ENCODE measurements around the gene CFAP54. TPM values are rescaled to one million over a fixed set of nuclear protein-coding genes. Genes with fewer than 3 reads are reported as not detected.
A peak's percentile ranks its signal among the peaks of the same experiment; 100 is the strongest.

CFAP54 gene
- total and polyA plus RNA-seq, 2 experiments from 2014 or later = 0.07 to 0.76 TPM

DNA sequence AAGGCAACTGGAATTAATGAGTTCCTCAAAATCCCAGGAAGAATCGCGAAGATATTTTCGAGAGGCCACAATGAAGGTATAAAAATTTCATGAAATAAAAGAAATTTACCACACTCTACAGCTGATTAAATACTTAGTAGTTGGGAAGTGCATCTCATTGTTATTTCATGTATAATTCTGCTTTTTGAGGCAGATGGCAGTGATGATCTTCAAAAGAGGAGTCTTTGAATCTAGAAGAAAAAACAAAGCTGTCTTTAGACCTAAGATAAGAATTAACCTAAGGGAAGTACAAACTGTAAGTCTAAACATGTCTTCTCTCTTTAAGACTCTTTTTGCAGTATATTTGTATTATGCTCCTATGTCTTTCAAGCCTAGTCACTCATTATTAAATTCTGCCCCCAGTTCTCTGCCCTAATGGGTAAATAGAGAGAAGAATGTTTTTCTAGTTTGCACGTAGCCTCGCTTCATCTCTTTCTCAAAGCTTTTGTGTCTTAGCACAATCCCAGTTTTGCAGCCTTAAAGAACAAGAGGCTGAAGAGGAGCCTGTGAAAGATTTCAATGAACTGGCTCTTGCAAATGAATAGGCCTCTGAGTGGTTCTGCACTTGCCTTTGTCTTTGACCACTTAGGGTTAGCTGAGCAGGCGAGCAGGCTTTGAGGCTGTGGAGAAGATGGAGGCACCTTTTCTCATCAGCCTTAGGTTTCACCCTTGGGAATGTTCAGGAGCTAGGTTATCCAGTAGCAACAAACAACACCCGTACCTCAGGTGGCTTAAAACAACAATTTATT lies 32.7 kb downstream of the CFAP54 start:
- no peak overlapping the region for H3K4me3 ChIP-seq
- peak; percentile 99 for ATAC-seq

More for the DNA sequence above, 32.7 kb downstream of the CFAP54 start:
- H3K4me2 ChIP-seq = 0 out of 2 replicates have a peak overlapping the region, but pooled peaks have one; percentile 4
- DNase-seq (ENCODE audit: low spot score) = peak; percentile 53
- no peaks in the 10 kb centered on the region for H3F3A ChIP-seq (replicated peaks; ENCODE audit: low read depth)
- peaks cover 8% of the 10 kb centered on the region for H3K4me1 ChIP-seq (ENCODE audit: insufficient read depth)
- H3K27me3 ChIP-seq (ENCODE audit: insufficient read depth) = no peaks in the 10 kb centered on the region
- TF ChIP-seq, protein P1, sequence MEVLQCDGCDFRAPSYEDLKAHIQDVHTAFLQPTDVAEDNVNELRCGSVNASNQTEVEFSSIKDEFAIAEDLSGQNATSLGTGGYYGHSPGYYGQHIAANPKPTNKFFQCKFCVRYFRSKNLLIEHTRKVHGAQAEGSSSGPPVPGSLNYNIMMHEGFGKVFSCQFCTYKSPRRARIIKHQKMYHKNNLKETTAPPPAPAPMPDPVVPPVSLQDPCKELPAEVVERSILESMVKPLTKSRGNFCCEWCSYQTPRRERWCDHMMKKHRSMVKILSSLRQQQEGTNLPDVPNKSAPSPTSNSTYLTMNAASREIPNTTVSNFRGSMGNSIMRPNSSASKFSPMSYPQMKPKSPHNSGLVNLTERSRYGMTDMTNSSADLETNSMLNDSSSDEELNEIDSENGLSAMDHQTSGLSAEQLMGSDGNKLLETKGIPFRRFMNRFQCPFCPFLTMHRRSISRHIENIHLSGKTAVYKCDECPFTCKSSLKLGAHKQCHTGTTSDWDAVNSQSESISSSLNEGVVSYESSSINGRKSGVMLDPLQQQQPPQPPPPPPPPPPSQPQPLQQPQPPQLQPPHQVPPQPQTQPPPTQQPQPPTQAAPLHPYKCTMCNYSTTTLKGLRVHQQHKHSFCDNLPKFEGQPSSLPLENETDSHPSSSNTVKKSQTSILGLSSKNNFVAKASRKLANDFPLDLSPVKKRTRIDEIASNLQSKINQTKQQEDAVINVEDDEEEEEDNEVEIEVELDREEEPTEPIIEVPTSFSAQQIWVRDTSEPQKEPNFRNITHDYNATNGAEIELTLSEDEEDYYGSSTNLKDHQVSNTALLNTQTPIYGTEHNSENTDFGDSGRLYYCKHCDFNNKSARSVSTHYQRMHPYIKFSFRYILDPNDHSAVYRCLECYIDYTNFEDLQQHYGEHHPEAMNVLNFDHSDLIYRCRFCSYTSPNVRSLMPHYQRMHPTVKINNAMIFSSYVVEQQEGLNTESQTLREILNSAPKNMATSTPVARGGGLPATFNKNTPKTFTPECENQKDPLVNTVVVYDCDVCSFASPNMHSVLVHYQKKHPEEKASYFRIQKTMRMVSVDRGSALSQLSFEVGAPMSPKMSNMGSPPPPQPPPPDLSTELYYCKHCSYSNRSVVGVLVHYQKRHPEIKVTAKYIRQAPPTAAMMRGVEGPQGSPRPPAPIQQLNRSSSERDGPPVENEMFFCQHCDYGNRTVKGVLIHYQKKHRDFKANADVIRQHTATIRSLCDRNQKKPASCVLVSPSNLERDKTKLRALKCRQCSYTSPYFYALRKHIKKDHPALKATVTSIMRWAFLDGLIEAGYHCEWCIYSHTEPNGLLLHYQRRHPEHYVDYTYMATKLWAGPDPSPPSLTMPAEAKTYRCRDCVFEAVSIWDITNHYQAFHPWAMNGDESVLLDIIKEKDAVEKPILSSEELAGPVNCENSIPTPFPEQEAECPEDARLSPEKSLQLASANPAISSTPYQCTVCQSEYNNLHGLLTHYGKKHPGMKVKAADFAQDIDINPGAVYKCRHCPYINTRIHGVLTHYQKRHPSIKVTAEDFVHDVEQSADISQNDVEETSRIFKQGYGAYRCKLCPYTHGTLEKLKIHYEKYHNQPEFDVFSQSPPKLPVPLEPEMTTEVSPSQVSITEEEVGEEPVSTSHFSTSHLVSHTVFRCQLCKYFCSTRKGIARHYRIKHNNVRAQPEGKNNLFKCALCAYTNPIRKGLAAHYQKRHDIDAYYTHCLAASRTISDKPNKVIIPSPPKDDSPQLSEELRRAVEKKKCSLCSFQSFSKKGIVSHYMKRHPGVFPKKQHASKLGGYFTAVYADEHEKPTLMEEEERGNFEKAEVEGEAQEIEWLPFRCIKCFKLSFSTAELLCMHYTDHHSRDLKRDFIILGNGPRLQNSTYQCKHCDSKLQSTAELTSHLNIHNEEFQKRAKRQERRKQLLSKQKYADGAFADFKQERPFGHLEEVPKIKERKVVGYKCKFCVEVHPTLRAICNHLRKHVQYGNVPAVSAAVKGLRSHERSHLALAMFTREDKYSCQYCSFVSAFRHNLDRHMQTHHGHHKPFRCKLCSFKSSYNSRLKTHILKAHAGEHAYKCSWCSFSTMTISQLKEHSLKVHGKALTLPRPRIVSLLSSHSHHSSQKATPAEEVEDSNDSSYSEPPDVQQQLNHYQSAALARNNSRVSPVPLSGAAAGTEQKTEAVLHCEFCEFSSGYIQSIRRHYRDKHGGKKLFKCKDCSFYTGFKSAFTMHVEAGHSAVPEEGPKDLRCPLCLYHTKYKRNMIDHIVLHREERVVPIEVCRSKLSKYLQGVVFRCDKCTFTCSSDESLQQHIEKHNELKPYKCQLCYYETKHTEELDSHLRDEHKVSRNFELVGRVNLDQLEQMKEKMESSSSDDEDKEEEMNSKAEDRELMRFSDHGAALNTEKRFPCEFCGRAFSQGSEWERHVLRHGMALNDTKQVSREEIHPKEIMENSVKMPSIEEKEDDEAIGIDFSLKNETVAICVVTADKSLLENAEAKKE (CRISPR knock-in tag; IDR thresholded peaks at IDR 0.05) = peak; percentile 92
- TF ChIP-seq, protein P2, sequence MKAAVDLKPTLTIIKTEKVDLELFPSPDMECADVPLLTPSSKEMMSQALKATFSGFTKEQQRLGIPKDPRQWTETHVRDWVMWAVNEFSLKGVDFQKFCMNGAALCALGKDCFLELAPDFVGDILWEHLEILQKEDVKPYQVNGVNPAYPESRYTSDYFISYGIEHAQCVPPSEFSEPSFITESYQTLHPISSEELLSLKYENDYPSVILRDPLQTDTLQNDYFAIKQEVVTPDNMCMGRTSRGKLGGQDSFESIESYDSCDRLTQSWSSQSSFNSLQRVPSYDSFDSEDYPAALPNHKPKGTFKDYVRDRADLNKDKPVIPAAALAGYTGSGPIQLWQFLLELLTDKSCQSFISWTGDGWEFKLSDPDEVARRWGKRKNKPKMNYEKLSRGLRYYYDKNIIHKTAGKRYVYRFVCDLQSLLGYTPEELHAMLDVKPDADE (IDR thresholded peaks at IDR 0.05) = no peak
- no peak for TF ChIP-seq JUNB (IDR thresholded peaks at IDR 0.05; ENCODE audit: unreplicated experiment)
- Mint-ChIP-seq H3K27ac (peak overlapping the region; percentile 73; the same call in 1 of the 2 replicates), H3K9me3 (no peaks in the 10 kb centered on the region), H3K4me1 (peaks cover 19% of the 10 kb centered on the region; the same call in 2 of the 3 replicates), H3K27me3 (ENCODE audit: insufficient read depth, low read depth, poor library complexity) (peaks cover 3% of the 10 kb centered on the region), H3K4me3 (no peak overlapping the region), H3K36me3 (ENCODE audit: low read depth) (no peaks in the 10 kb centered on the region)
- H3K79me2 ChIP-seq (replicated peaks; ENCODE audit: insufficient read depth) = no peaks in the 10 kb centered on the region
- peak overlapping the region; percentile 23; the same call in 1 of the 2 replicates for H3K27ac ChIP-seq (ENCODE audit: low read depth)
- no peaks in the 10 kb centered on the region for H3K9me2 ChIP-seq (ENCODE audit: insufficient read depth)
- H2AFZ ChIP-seq = peak overlapping the region; percentile 85; the same call in 1 of the 2 replicates
- no peaks in the 10 kb centered on the region for H3K36me3 ChIP-seq (ENCODE audit: insufficient read depth)
- H4K20me1 ChIP-seq (replicated peaks; ENCODE audit: insufficient read depth) = no peaks in the 10 kb centered on the region
